ENCODE results near the gene CAND1.

- TF ChIP-seq CTCF (IDR thresholded peaks at IDR 0.05): no peak
- TF ChIP-seq EZH2 (IDR thresholded peaks at IDR 0.05): no peak
Observed at GRCh38 chr12:67365131-67365530, 96.0 kb downstream of the CAND1 start.
